H1 (cell line): ENCODE data around the gene VWA5A. TPM values are rescaled to one million over a fixed set of nuclear protein-coding genes. Genes with fewer than 3 reads are reported as not detected.

ENCODE experiments used
- CTCF ChIA-PET: fragments of 300-600 bp; sonication (Branson Sonifier 250); formaldehyde crosslinking; loops from one replicate; lab custom pipeline; 2021; ENCODE audit not compliant: partially characterized antibody; lab: Charles Lee
- POLR2A ChIA-PET: fragments of 300-600 bp; sonication (Branson Sonifier 250); formaldehyde crosslinking; loops from one replicate; lab custom pipeline; 2021; ENCODE audit warnings: inconsistent platforms; ENCODE audit not compliant: partially characterized antibody; lab: Charles Lee
- DNase-seq, 2 experiments: peaks; one replicate each; pipeline versions ENCODE4 v3.0.0 to v3.0.0-alpha.2; 2010 to 2022; ENCODE audit warnings: low spot score in 2 of 2, low read depth in 1 of 2, mixed read lengths in 1 of 2
- FAIRE-seq: peaks from 2 replicates; lab custom pipeline; 2011; peaks lifted over from hg19 to GRCh38; lab: Jason Lieb, UNC
- H2AFZ ChIP-seq: 2 replicates; pipeline ENCODE4 v1.8.1; 2012; ENCODE audit warnings: low read length, inconsistent platforms
- H2AK5ac ChIP-seq: 2 replicates; pipeline ENCODE4 v1.6.1; 2013; ENCODE audit warnings: low read depth, low read length
- H2BK120ac ChIP-seq: replicated peaks from 2 replicates; pipeline ENCODE3; 2013; ENCODE audit warnings: low read depth, low read length, inconsistent platforms
- H2BK12ac ChIP-seq: 2 replicates; pipeline ENCODE4 v1.6.1; 2013; ENCODE audit warnings: low read depth, low read length
- H2BK15ac ChIP-seq: 2 replicates; pipeline ENCODE4 v1.6.1; 2013; ENCODE audit warnings: low read length
- H2BK20ac ChIP-seq: 2 replicates; pipeline ENCODE4 v1.6.1; 2013; ENCODE audit warnings: low read length
- H2BK5ac ChIP-seq: 2 replicates; pipeline ENCODE4 v1.6.1; 2013; ENCODE audit warnings: low read depth, low read length
- H3K14ac ChIP-seq: 2 replicates; pipeline ENCODE4 v1.6.1; 2013; ENCODE audit warnings: inconsistent platforms; ENCODE audit not compliant: insufficient read length
- H3K18ac ChIP-seq: 2 replicates; pipeline ENCODE4 v1.6.1; 2013; ENCODE audit warnings: low read length; ENCODE audit errors: extremely low read depth
- H3K23ac ChIP-seq: 2 replicates; pipeline ENCODE4 v1.6.1; 2013; ENCODE audit warnings: inconsistent platforms; ENCODE audit not compliant: insufficient read length
- H3K23me2 ChIP-seq: 2 replicates; pipeline ENCODE4 v1.6.1; 2013; ENCODE audit warnings: low read depth, low read length
- H3K27ac ChIP-seq: 2 replicates; pipeline ENCODE4 v1.6.1; 2011; ENCODE audit warnings: low read depth, low read length, inconsistent platforms
- H3K27me3 ChIP-seq, 4 experiments: replicated peaks in 1 of 4; 1 replicate in 1 of 4; 2 replicates in 3 of 4; pipeline versions ENCODE4 v1.6.1 to v1.8.1; 2011 to 2013; ENCODE audit warnings: low read length in 3 of 4, mild to moderate bottlenecking in 3 of 4, inconsistent platforms in 2 of 4, mixed read lengths in 2 of 4, moderate library complexity in 1 of 4; ENCODE audit not compliant: control insufficient read depth in 3 of 4, insufficient read depth in 3 of 4; ENCODE audit errors: extremely low read depth in 1 of 4
- H3K36me3 ChIP-seq, 4 experiments: 2 replicates each; pipeline versions ENCODE4 v1.6.1 to v1.8.1; 2011 to 2013; ENCODE audit warnings: mild to moderate bottlenecking in 4 of 4, low read length in 3 of 4, moderate library complexity in 2 of 4, control low read depth in 1 of 4, inconsistent platforms in 1 of 4; ENCODE audit not compliant: insufficient read depth in 4 of 4, control insufficient read depth in 2 of 4
- H3K4ac ChIP-seq: replicated peaks from 2 replicates; pipeline ENCODE3; 2013; ENCODE audit warnings: low read length, low read depth, mixed read lengths, inconsistent platforms; ENCODE audit not compliant: insufficient read length
- H3K4me1 ChIP-seq, 4 experiments: replicated peaks in 1 of 4; 1 replicate in 1 of 4; 2 replicates in 3 of 4; pipeline versions ENCODE4 v1.6.1 to v1.8.1; 2011 to 2013; ENCODE audit warnings: low read length in 3 of 4, inconsistent platforms in 2 of 4, mixed read lengths in 1 of 4; ENCODE audit not compliant: insufficient read depth in 4 of 4, control insufficient read depth in 3 of 4
- H3K4me2 ChIP-seq, 2 experiments: 2 replicates each; pipeline versions ENCODE4 v1.6.1 to v1.8.1; 2011 to 2013; ENCODE audit warnings: low read depth in 2 of 2, low read length in 2 of 2, control low read depth in 1 of 2, inconsistent platforms in 1 of 2, mild to moderate bottlenecking in 1 of 2; ENCODE audit not compliant: insufficient read depth in 1 of 2
- H3K4me3 ChIP-seq, 4 experiments: fragments of 200-600, 300-600 bp in 1 of 4; sonication (generic), shearing (Covaris generic), sonication (Bioruptor Twin) in 1 of 4; 2 replicates each; pipeline versions ENCODE4 v1.5.1 to v1.8.1; 2011 to 2016; ENCODE audit warnings: low read length in 4 of 4, low read depth in 3 of 4, control low read depth in 2 of 4, inconsistent platforms in 2 of 4, mild to moderate bottlenecking in 2 of 4, mixed read lengths in 1 of 4, moderate library complexity in 1 of 4; ENCODE audit not compliant: insufficient read depth in 2 of 4; ENCODE audit errors: extremely low read depth in 1 of 4
- H3K56ac ChIP-seq: replicated peaks from 2 replicates; pipeline ENCODE3; 2013; ENCODE audit warnings: low read depth, mild to moderate bottlenecking, mixed read lengths, low read length, inconsistent platforms; ENCODE audit not compliant: insufficient read length
- H3K79me1 ChIP-seq: 2 replicates; pipeline ENCODE4 v1.6.1; 2013; ENCODE audit warnings: low read depth, low read length, control low read depth
- H3K79me2 ChIP-seq, 2 experiments: 2 replicates each; pipeline versions ENCODE4 v1.6.1 to v1.8.1; 2012 to 2013; ENCODE audit warnings: low read length in 2 of 2, mild to moderate bottlenecking in 2 of 2, inconsistent platforms in 1 of 2; ENCODE audit not compliant: insufficient read depth in 2 of 2, control insufficient read depth in 1 of 2
- H3K9ac ChIP-seq, 4 experiments: replicated peaks in 1 of 4; 1 replicate in 1 of 4; 2 replicates in 3 of 4; pipeline versions ENCODE4 v1.6.1 to v1.8.1; 2011 to 2013; ENCODE audit warnings: low read depth in 3 of 4, low read length in 3 of 4, control low read depth in 2 of 4, mild to moderate bottlenecking in 2 of 4, moderate library complexity in 2 of 4, inconsistent platforms in 1 of 4; ENCODE audit errors: extremely low read depth in 1 of 4
- H3K9me3 ChIP-seq, 2 experiments: 2 replicates each; pipeline versions ENCODE4 v1.6.1 to v1.8.1; 2012 to 2013; ENCODE audit warnings: mild to moderate bottlenecking in 2 of 2, moderate library complexity in 2 of 2, control low read depth in 1 of 2, inconsistent platforms in 1 of 2, low read depth in 1 of 2, low read length in 1 of 2, mixed read lengths in 1 of 2; ENCODE audit not compliant: insufficient read depth in 2 of 2
- H4K20me1 ChIP-seq, 2 experiments: replicated peaks in 1 of 2; 2 replicates each; pipeline versions ENCODE3 to v1.8.1; 2011 to 2013; ENCODE audit warnings: inconsistent platforms in 2 of 2, low read length in 2 of 2, mild to moderate bottlenecking in 1 of 2; ENCODE audit not compliant: insufficient read depth in 2 of 2, control insufficient read depth in 1 of 2
- H4K5ac ChIP-seq: 2 replicates; pipeline ENCODE4 v1.6.1; 2013; ENCODE audit warnings: low read length, low read depth, mixed read lengths, inconsistent platforms; ENCODE audit not compliant: insufficient read length
- H4K8ac ChIP-seq: 2 replicates; pipeline ENCODE4 v1.8.0; 2013; ENCODE audit warnings: mild to moderate bottlenecking, moderate library complexity, low read length, inconsistent platforms; ENCODE audit not compliant: insufficient read depth; ENCODE audit errors: extremely low read depth
- H4K91ac ChIP-seq: replicated peaks from 2 replicates; pipeline ENCODE3; 2013; ENCODE audit warnings: low read length, mixed read lengths, inconsistent platforms; ENCODE audit not compliant: insufficient read length
- SAP30 ChIP-seq: fragments of 300-600 bp; sonication (generic); IDR thresholded peaks from 2 replicates; pipeline ENCODE4 v1.7.1; 2012; ENCODE audit warnings: low read length, moderate library complexity, mild to moderate bottlenecking, inconsistent platforms; ENCODE audit not compliant: insufficient read depth, insufficient replicate concordance
- YY1 ChIP-seq: IDR thresholded peaks from 2 replicates; pipeline ENCODE4 v1.6.1; 2011; ENCODE audit warnings: low read depth, mild to moderate bottlenecking, low read length
- ZNF274 ChIP-seq: IDR thresholded peaks from 2 replicates; pipeline ENCODE4 v1.7.0; 2012; ENCODE audit warnings: low read length, borderline replicate concordance; ENCODE audit errors: extremely low read depth
- WGBS, 2 experiments: shearing (Covaris generic) in 1 of 2; methylation state at CpG; one replicate each; pipeline versions ENCODE4 v1.1.6 to v1.1.7; 2013 to 2015; ENCODE audit warnings: low lambda C conversion rate in 2 of 2, mixed read lengths in 2 of 2, inconsistent platforms in 1 of 2, low coverage in 1 of 2, missing lambda C conversion rate in 1 of 2; ENCODE audit not compliant: insufficient replicate concordance in 2 of 2, insufficient coverage in 1 of 2, insufficient read length in 1 of 2; ENCODE audit errors: extremely low coverage in 1 of 2, missing lambda C conversion rate in 1 of 2; 5-methylcytosine and 5-hydroxymethylcytosine counted together
- polyA plus RNA-seq, 7 experiments: library from polyadenylated mRNA; depleted of rRNA in 3 of 7; stranded (reverse) in 5 of 7; unstranded in 2 of 7; fragments of >200 nt in 5 of 7; fragments of 200-250 nt in 2 of 7; gene quantifications; 1 replicate in 5 of 7; 2 replicates in 1 of 7; 4 replicates in 1 of 7; pipeline versions ENCODE4 v1.2.1 to v1.2.3, GENCODE V29; 2011 to 2013; ENCODE audit warnings: missing spikeins in 2 of 7, mixed read lengths in 2 of 7
- total RNA-seq: library from RNA; stranded (reverse); fragmentation: NEBNext Ultra II Directional; extraction: Animal tissue kit (Norgen Biotek cat#: 25700); gene quantifications from 2 replicates; pipeline ENCODE4 v1.2.1, GENCODE V29; 2021

Gene VWA5A
- total and polyA plus RNA-seq, 2 of the 8 experiments (the other 6 are each of a cell fraction or from before 2014, with no cell fraction given): 12.5 to 20.4 TPM

DNA sequence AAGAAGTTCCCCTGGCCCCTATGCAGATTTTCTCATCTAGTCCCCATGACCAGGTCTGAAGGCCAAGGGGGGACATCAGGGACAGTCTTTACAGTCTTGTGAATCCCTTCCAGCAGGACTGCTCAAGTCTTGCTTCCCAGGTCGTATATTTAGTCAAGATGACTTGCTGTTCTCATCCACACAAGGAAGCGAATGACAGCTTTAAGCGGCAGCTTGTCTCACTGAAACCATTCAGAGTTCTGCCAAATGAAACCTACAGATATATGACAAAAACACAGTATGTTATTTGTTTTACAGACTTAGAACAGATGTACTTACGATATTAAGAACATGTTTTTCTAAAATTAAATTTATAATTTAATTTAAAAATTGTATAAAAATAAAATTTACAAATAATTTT is 5.6 kb downstream of the VWA5A start:
- CTCF ChIA-PET: interaction anchor here (1.0 to 2.4 kb wide), 3 partner anchors 12 to 51 kb away, joined by 4 to 13 read pairs (median 4); no protein-coding TSS in a partner anchor

More for the DNA sequence above, 5.6 kb downstream of the VWA5A start:
- Histone ChIP-seq H3K18ac (no peak overlapping the region), H2BK120ac (no peak overlapping the region), H3K9me3 (no peaks in the 10 kb centered on the region), H3K23ac (no peak overlapping the region), H2AK5ac (no peak overlapping the region), H3K4me3 (no peak overlapping the region), H4K8ac (no peak overlapping the region), H3K4me1 (peaks cover 0 to 5% (median 1%) of the 10 kb centered on the region in 4 experiments; a peak in 3 of 7 replicates), H3K9ac (no peak overlapping the region), H3K14ac (no peak overlapping the region), H2BK12ac (no peak overlapping the region), H3K27ac (no peak overlapping the region), H3K23me2 (0 out of 2 replicates have a peak, but pooled peaks cover 3% of the 10 kb centered on the region), H3K79me1 (no peaks in the 10 kb centered on the region; the same call in 1 of the 2 replicates), H3K27me3 (no peaks in the 10 kb centered on the region), H2BK15ac (no peak overlapping the region), H2BK5ac (no peak overlapping the region), H4K20me1 (no peaks in the 10 kb centered on the region), H3K36me3 (peaks cover 10 to 40% (median 20%) of the 10 kb centered on the region in 4 experiments), H3K4me2 (no peak overlapping the region), H3K4ac (no peak overlapping the region), H3K56ac (no peak overlapping the region), H4K5ac (no peak overlapping the region), H2AFZ (no peak overlapping the region), H3K79me2 (no peaks in the 10 kb centered on the region), H2BK20ac (no peak overlapping the region), H4K91ac (no peak overlapping the region)
- 94% methylated on average over 4 of the region's 4 CpGs; no CpG with 5 or more reads in 1 of the 2 experiments for WGBS, 2 experiments
- FAIRE-seq: no peak
- POLR2A ChIA-PET: no interaction called here
- TF ChIP-seq ZNF274: no peak
- no peak for TF ChIP-seq YY1
- no peak for TF ChIP-seq SAP30
- no peak for DNase-seq
